ENCODE data around the gene MEOX2.

GRCh38 chr7:15610503-15610902, 76.0 kb downstream of the MEOX2 start:
- TF ChIP-seq CTCF (IDR thresholded peaks at IDR 0.05; ENCODE audit: low read depth, low read length) = no peak
- TF ChIP-seq EZH2phosphoT487 (IDR thresholded peaks at IDR 0.05; ENCODE audit: low read depth) = no peak
